HG03378 (cell line): Measurements from ENCODE around the gene PACRGL.
"Not testable (repeated sequence)": the region's sequence is repeated elsewhere in the genome, so short reads cannot be mapped to it uniquely, and the experiment has no call there.

ENCODE experiments used
- ATAC-seq: cut with Tn5 transposase; IDR thresholded peaks from one replicate; pipeline ENCODE4 v1.9.1; 2021; ENCODE audit warnings: mild to moderate bottlenecking, moderate library complexity; ENCODE audit not compliant: unreplicated experiment

Gene PACRGL

DNA sequence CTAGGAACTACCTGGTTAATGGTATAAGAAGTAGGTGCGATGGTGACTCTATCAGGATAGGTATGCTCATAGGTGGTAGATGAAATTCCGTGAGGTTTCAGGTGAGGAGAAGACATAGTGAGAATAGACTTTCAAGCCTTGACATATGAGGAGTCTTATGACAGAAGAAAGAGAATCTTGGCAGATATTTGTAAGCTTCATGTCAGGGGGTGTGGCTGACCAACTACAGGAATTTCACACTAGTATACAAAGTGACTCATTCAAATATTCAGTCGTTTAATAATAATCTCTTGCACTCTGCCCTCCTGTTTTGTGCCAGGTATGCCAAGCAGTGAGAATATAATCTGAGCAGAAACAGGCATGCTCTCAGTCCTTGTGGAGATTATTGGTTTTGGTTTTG is 22.8 kb downstream of the PACRGL start:
- ATAC-seq, result no peak

- no peak for ATAC-seq
These were observed 23.2 kb downstream of the PACRGL start for GRCh38 chr4:20723463-20723862.

DNA sequence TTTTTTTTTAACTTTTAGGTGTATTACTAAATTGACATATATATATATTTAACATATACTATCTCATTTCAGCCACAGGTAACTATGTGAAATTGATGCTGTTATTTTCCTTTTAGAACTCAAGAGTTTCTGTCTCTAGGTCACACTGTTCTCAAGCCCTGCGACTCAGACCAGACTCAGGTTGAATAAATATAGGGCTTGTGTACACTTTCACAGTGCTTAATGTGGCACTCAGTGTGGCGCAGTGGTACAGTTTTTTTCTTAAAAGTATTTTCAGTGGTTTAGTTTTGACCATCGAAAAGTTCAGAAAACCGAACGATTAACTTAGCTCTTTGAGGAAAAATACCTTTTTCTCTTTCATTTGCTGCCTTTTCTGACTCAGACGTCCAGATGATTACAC is 24.7 kb downstream of the PACRGL start:
- no peak for ATAC-seq

DNA sequence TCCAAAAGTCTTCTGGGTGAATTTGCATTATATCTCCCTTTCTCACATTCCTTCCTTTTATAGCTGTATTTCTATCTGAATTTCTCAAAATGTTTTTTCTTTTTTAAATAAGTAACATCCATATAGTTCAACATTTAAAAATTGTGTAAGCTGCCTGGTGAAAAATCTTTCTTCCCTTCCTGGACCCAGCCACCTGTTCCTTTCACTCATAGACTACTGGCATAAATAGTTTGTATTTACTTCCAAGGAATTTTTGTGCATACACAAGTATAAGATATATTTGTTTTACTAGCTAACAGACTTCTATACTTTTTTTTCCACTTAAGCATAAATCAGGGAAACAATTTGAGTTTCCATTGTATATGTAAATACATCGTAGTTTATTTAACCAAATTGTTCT is 35.7 kb downstream of the PACRGL start:
- no peak for ATAC-seq

GRCh38 chr4:20746000-20746399 is 45.7 kb downstream of the PACRGL start:
- ATAC-seq, result not testable (repeated sequence)

- no peak for ATAC-seq
These were observed 52.4 kb downstream of the PACRGL start for GRCh38 chr4:20752641-20753040.

DNA sequence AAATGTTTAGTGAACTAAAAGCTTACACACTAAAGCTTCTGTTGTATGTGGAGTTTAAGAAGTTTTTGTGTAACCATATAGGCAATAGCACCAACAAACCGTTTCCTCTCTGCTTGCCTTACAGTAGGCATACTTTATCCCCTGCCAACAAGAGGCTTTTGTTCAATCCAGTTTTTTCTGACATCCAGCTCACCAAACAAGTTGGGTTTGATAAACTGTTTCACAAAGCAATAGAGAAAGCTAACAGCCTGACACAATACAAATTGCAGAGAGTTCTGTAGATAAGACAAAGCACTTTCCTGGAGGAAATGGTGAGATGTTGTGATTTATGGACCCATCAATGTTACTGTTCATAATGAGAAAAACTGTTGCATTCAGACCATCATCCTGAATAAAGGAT is 53.8 kb downstream of the PACRGL start:
- ATAC-seq, result no peak

DNA sequence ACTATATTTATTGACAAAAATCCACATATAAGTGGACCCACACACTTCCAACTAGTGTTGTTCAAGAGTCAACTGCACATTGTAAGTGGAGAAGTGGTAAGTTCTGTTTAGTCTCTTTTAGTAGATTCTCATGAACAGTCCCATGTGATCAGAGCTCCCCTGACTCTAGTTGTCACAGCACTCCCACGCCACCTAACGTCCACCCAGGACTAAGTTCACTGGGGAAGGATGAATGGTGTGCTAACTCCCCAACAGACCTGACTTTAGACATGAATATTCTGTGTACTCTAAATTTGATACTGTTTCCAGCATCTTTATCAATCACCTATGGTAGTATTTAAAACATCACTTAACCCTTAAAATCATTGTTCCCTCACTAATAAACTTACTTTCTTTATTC is 59.8 kb downstream of the PACRGL start:
- no peak for ATAC-seq

DNA sequence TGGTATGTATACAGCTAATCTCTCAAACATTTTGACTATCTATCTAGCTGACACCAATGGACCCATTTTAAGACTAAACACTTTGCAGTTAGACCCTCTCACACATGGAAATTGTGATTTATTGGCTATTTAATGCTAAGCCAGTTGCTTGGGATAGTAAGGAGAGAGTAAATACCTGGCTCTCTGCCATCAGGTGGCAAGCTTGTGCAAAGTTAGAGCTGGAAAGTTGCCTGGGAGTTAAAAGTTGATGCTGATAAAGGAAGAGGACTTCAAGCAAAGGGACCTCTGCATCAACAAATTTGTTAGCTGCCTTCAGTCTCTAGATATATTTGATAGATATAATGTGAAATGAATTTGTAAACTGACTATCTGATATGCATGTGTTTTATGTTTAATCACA is 61.1 kb downstream of the PACRGL start:
- no peak for ATAC-seq

DNA sequence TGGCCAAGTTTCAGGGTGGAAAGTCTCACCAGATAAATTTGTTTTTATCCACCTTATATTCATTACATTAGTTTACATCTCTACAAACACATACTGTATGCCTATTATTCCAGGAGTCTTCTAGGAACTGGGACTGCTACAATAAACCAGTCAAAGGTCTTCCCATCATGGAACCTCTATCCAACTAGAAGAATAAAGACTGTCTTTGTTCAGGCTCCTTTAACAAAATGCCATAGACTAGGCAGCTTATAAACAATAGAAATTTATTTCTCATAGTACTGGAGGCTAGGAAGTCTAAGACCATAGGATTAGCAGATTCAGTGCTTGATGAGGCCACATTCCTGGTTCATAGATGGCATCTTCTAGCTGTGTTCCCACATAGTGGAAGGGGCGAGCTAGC is 61.6 kb downstream of the PACRGL start:
- ATAC-seq, result no peak

GRCh38 chr4:20764366-20764992 is 64.2 kb downstream of the PACRGL start:
- ATAC-seq, result no peak

DNA sequence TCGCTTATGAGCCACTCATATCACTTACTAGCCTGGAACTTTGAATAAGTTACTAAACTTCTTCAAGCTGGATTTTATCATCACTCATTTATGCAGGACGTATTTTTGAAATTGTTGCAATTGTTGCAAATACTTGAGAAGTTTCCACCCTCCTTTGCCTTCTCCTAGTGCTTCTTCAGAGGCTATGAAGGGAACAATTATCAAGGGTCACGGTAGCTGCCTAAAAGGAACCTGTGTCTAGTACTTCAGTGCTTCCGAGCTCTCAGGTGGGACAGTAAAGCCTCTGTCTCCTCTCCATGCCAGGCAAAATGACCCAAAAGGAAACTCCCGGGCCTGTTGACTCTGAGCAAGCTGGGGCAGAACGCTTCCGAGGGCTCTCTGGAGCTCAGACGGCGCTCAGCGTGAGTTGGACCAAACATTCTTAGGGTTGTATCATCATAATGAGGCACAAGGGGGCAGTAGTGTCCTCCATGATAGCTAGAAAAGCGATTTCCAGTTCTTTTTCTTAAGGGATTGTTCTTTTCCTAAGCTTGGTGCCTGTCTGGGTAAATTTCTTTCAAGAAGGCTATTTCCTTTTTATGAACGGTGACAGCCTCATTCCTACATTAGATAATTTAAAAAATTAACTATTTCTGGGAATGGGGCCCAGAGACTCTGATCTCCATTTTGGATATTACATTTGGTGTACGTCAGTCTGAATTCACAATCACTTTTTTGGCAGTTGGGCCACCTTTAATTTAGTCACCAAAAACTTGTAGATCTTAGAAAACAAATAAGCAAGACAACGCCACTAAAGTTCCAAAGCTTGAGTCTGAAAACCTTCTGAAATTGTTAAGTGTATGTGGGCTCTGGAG is 73.1 kb downstream of the PACRGL start:
- ATAC-seq, result peak; percentile 78

DNA sequence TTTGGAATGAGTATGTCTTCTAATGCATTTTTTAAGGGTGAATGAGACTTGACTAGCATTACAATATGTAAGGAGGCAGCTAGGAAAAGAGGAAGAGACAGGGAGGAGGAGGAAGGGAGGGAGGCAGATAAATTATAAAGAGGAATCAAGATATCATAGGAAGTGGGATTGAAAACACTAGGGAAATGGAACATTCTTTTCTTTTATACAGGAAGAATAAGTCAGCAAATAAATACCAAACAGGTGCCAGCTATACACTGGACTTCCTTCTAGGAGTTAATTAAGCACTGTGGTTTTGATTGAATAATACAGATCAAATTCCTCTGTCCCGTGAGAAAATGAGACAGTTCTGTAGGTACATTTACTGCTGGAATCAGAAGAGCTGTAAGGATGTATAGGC is 78.6 kb downstream of the PACRGL start:
- no peak for ATAC-seq

- ATAC-seq, result not testable (repeated sequence)
These were observed 82.9 kb downstream of the PACRGL start for GRCh38 chr4:20783134-20783533.

DNA sequence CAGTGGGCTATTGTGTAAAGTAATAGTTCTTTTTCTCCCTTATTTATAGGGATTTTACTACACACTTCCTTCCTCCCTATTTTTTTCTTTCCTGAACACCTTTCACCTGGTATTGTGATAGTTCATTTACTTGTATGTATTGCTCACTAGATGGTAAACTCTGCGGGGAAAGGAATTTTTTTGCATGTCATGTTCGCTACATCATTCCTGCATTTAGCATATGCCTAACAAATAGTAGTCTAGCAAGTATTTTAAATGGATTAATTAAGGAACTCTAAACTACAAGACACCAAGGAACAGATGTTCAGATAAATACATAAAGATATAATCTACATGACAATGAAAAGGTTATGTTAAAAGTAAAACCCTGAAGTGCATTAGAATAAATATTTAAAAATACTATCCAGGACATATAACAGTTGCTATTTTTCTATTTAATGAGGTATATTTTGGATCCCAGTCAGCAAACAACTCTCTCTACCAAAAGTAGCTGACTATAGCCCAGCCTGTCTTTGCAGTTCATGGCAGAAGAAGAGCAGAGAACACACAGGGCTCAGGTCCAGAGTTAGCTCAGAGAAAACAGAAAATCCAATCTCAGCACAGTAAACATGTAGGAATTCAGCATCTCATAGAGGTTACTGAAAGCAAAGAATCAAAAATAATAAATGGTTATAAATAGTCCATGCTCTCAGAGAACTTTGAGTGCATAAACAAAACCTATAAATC is 87.8 kb downstream of the PACRGL start:
- ATAC-seq, result no peak
